ENCODE results near the gene PTPN6. TPM values are rescaled to one million over a fixed set of nuclear protein-coding genes. Genes with fewer than 3 reads are reported as not detected.

Gene PTPN6
- total and polyA plus RNA-seq, 9 of the 15 experiments (the other 6 are each of a cell fraction or from before 2014, with no cell fraction given) = 1.5 to 5.1 (median 3.9) TPM

DNA sequence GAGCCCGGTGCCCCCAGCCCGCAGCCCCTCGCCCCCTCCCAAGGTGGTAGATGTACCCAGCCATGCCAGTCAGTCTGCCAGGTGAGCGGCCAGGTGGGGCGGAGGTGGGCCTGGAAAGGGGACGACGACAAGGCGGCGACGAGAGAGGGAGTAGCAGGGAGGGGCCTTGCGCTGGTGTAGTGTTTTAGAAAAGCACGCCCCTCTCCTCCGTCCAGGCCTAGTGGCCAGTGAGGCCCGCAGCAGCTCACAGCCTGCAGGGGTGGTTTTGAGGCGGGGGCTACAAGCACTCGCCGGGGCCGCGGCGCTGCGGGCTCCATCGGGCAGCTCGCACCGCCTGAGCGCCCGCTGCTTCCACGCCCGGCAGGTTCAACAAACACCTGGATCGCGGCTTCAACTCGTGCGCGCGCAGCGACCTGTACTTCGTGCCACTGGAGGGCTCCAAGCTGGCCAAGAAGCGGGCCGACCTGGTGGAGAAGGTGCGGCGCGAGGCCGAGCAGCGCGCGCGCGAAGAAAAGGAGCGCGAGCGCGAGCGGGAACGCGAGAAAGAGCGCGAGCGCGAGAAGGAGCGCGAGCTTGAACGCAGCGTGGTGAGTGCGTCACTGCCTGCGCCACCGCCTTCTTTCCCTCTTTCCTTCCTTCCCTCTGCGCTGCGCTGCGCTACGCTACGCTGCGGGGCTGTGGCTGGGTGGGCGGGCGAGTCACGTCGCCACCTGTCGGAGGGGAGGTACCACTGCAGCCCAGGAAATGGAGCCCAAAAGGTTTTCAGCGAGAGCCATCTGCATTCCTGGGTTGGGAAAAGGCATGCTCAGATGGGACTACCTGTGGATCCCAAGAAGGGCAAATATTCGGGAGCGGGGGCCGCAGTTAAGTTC is 13.4 kb upstream of the PTPN6 start (continued):
- TF ChIP-seq, protein P1, sequence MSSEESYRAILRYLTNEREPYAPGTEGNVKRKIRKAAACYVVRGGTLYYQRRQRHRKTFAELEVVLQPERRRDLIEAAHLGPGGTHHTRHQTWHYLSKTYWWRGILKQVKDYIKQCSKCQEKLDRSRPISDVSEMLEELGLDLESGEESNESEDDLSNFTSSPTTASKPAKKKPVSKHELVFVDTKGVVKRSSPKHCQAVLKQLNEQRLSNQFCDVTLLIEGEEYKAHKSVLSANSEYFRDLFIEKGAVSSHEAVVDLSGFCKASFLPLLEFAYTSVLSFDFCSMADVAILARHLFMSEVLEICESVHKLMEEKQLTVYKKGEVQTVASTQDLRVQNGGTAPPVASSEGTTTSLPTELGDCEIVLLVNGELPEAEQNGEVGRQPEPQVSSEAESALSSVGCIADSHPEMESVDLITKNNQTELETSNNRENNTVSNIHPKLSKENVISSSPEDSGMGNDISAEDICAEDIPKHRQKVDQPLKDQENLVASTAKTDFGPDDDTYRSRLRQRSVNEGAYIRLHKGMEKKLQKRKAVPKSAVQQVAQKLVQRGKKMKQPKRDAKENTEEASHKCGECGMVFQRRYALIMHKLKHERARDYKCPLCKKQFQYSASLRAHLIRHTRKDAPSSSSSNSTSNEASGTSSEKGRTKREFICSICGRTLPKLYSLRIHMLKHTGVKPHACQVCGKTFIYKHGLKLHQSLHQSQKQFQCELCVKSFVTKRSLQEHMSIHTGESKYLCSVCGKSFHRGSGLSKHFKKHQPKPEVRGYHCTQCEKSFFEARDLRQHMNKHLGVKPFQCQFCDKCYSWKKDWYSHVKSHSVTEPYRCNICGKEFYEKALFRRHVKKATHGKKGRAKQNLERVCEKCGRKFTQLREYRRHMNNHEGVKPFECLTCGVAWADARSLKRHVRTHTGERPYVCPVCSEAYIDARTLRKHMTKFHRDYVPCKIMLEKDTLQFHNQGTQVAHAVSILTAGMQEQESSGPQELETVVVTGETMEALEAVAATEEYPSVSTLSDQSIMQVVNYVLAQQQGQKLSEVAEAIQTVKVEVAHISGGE (CRISPR knock-in tag; IDR thresholded peaks at IDR 0.05) = peak in 1 of 3 experiments; percentile 86; a peak in 2 of 6 replicates
- no peak for TF ChIP-seq ZNF695 (CRISPR knock-in tag; IDR thresholded peaks at IDR 0.05)
- TF ChIP-seq NBN (IDR thresholded peaks at IDR 0.05; ENCODE audit: low read depth) = peak; percentile 80
- TF ChIP-seq, protein P2, sequence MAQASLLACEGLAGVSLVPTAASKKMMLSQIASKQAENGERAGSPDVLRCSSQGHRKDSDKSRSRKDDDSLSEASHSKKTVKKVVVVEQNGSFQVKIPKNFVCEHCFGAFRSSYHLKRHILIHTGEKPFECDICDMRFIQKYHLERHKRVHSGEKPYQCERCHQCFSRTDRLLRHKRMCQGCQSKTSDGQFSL (CRISPR knock-in tag; IDR thresholded peaks at IDR 0.05) = no peak
- TF ChIP-seq, protein P2 (tag; IDR thresholded peaks at IDR 0.05) = no peak
- no peak for TF ChIP-seq FOXK1 (CRISPR knock-in tag; IDR thresholded peaks at IDR 0.05; ENCODE audit: borderline replicate concordance)
- TF ChIP-seq, protein P3, sequence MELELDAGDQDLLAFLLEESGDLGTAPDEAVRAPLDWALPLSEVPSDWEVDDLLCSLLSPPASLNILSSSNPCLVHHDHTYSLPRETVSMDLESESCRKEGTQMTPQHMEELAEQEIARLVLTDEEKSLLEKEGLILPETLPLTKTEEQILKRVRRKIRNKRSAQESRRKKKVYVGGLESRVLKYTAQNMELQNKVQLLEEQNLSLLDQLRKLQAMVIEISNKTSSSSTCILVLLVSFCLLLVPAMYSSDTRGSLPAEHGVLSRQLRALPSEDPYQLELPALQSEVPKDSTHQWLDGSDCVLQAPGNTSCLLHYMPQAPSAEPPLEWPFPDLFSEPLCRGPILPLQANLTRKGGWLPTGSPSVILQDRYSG (tag; conservative IDR thresholded peaks at IDR 0.05; ENCODE audit: low read depth) = peak; percentile 66
- no peak for TF ChIP-seq KLF16 (IDR thresholded peaks at IDR 0.05)
- no peak for TF ChIP-seq MITF (IDR thresholded peaks at IDR 0.05)
- no peak for TF ChIP-seq ZNF140 (CRISPR knock-in tag; IDR thresholded peaks at IDR 0.05)
- 0 out of 2 replicates have a peak, but pooled peaks have one; percentile 31 for TF ChIP-seq ZKSCAN1 (IDR thresholded peaks at IDR 0.05; ENCODE audit: low read depth, low read length)
- TF ChIP-seq ZNF436 (CRISPR knock-in tag; IDR thresholded peaks at IDR 0.05) = no peak
- peak; percentile 24; the same call in 1 of the 2 replicates for TF ChIP-seq POLR2AphosphoS5 (IDR thresholded peaks at IDR 0.05; ENCODE audit: control insufficient read depth, insufficient read depth, low read depth, low read length)
- peak; percentile 66; the same call in 1 of the 2 replicates for TF ChIP-seq ELF1 (tag; IDR thresholded peaks at IDR 0.05)
- TF ChIP-seq PBX2 (CRISPR knock-in tag; IDR thresholded peaks at IDR 0.05; ENCODE audit: low read depth) = no peak
- no peak for TF ChIP-seq PBX2 (tag; conservative IDR thresholded peaks at IDR 0.05; ENCODE audit: low read depth)

Measured in K562 (cell line).